Lower leg skin (tissue), 4 donors: Measurements from ENCODE around the gene EYA2. TPM values are rescaled to one million over a fixed set of nuclear protein-coding genes. Genes with fewer than 3 reads are reported as not detected.

Source experiments
- DNase-seq, 2 donors: peaks; one replicate each; pipeline ENCODE4 v3.0.0-alpha.2; 2019; ENCODE audit warnings: low spot score in 2 of 2
- H3K4me3 ChIP-seq: fragments of 200-600 bp; sonication (generic); 2 replicates; pipeline ENCODE4 v1.5.1; 2017; ENCODE audit warnings: mild to moderate bottlenecking, low read depth; ENCODE audit not compliant: poor library complexity, severe bottlenecking
- CTCF ChIP-seq, 3 donors: fragments of 450-650 bp; IDR thresholded peaks; one replicate each; pipeline ENCODE4 v1.5.1; 2016; ENCODE audit warnings: antibody characterized with exemption in 3 of 3, mild to moderate bottlenecking in 3 of 3, moderate library complexity in 2 of 3
- POLR2A ChIP-seq, 2 donors: fragments of 450-650 bp; IDR thresholded peaks; one replicate each; pipeline ENCODE4 v1.6.1; 2016 to 2017; ENCODE audit warnings: antibody characterized with exemption in 2 of 2, mild to moderate bottlenecking in 1 of 2, moderate library complexity in 1 of 2
- WGBS, 2 donors: methylation state at CpG; one replicate each; pipeline ENCODE4 v1.1.5; 2018; 5-methylcytosine and 5-hydroxymethylcytosine counted together
- intact Hi-C: fragments of 100-400 bp; cut with DNase I; formaldehyde crosslinking; loops from one replicate; pipeline ENCODE4 v1.15.0; 2023; ENCODE audit warnings: low total_unique reads
- total RNA-seq, 4 donors: library from RNA; depleted of rRNA; stranded (reverse); fragments of >200 nt; gene quantifications; one replicate each; pipeline ENCODE4 v1.1.0, GENCODE V29; 2016

Gene EYA2
- total RNA-seq, 4 donors from 2014 or later, result 0.63 to 6.1 (median 3.3) TPM

- TF ChIP-seq CTCF (IDR thresholded peaks at IDR 0.05), result no peak
- no peak for DNase-seq
- intact Hi-C loops, result no loop called here
- 67 to 74% methylated on average over 3 of the region's 3 CpGs for WGBS, 2 donors
- H3K4me3 ChIP-seq, result no peak overlapping the region
These were observed 52.2 kb downstream of the EYA2 start for GRCh38 chr20:46946796-46947195.

- no peak overlapping the region for H3K4me3 ChIP-seq
- 70 to 72% methylated on average over 3 of the region's 3 CpGs for WGBS, 2 donors
- intact Hi-C loops, result no loop called here
- no peak for DNase-seq
- TF ChIP-seq POLR2A (IDR thresholded peaks at IDR 0.05) (no peak), CTCF (IDR thresholded peaks at IDR 0.05) (no peak)
These were observed 53.4 kb downstream of the EYA2 start for GRCh38 chr20:46948081-46948480.

GRCh38 chr20:46951405-46951804 is 56.8 kb downstream of the EYA2 start:
- intact Hi-C loops, result no loop called here
- no peak for DNase-seq
- 49 to 66% methylated on average over 4 of the region's 4 CpGs for WGBS, 2 donors
- no peak overlapping the region for H3K4me3 ChIP-seq
- TF ChIP-seq CTCF (IDR thresholded peaks at IDR 0.05) (no peak), POLR2A (IDR thresholded peaks at IDR 0.05) (no peak)

- no peak for DNase-seq
- no peak overlapping the region for H3K4me3 ChIP-seq
- WGBS, 2 donors, result 73 to 75% methylated on average over 10 of the region's 10 CpGs
- intact Hi-C loops, result no loop called here
- no peak for TF ChIP-seq POLR2A (IDR thresholded peaks at IDR 0.05)
- no peak for TF ChIP-seq CTCF (IDR thresholded peaks at IDR 0.05)
These were observed 57.3 kb downstream of the EYA2 start for GRCh38 chr20:46951840-46952497.

- no peak for TF ChIP-seq POLR2A (IDR thresholded peaks at IDR 0.05)
- TF ChIP-seq CTCF (IDR thresholded peaks at IDR 0.05), result no peak
- 77 to 94% methylated on average over 4 of the region's 4 CpGs for WGBS, 2 donors
- DNase-seq, result no peak
- H3K4me3 ChIP-seq, result no peak overlapping the region
- intact Hi-C loops, result no loop called here
These were observed 59.0 kb downstream of the EYA2 start for GRCh38 chr20:46953596-46953995.

GRCh38 chr20:46954490-46955038 is 59.9 kb downstream of the EYA2 start:
- DNase-seq, result no peak
- TF ChIP-seq CTCF (IDR thresholded peaks at IDR 0.05) (no peak), POLR2A (IDR thresholded peaks at IDR 0.05) (no peak)
- H3K4me3 ChIP-seq, result no peak overlapping the region
- intact Hi-C loops, result no loop called here
- 78 to 84% methylated on average over 15 of the region's 15 CpGs for WGBS, 2 donors
